Progenitor cell of endocrine pancreas (in vitro differentiated cells): ENCODE results near the gene DOCK1. TPM values are rescaled to one million over a fixed set of nuclear protein-coding genes. Genes with fewer than 3 reads are reported as not detected.

ENCODE experiments used
- DNase-seq: peaks from one replicate; pipeline ENCODE4 v3.0.0; 2021; ENCODE audit warnings: low spot score; ENCODE audit not compliant: unreplicated experiment
- H3K27ac Mint-ChIP-seq: 2 replicates; pipeline ENCODE4 v1.8.0; 2021; ENCODE audit warnings: mild to moderate bottlenecking, moderate library complexity, mixed read lengths
- H3K27me3 Mint-ChIP-seq: 2 replicates; pipeline ENCODE4 v1.8.0; 2021; ENCODE audit warnings: mixed read lengths
- H3K36me3 Mint-ChIP-seq: 2 replicates; pipeline ENCODE4 v1.8.0; 2022; ENCODE audit warnings: mixed read lengths; ENCODE audit not compliant: insufficient read depth
- H3K4me1 Mint-ChIP-seq: 2 replicates; pipeline ENCODE4 v1.8.0; 2021; ENCODE audit warnings: low read depth, mixed read lengths
- H3K4me3 Mint-ChIP-seq: 2 replicates; pipeline ENCODE4 v1.8.0; 2021; ENCODE audit warnings: low read depth, mild to moderate bottlenecking, moderate library complexity, mixed read lengths
- H3K9me3 Mint-ChIP-seq: 2 replicates; pipeline ENCODE4 v1.8.0; 2021; ENCODE audit warnings: low read depth, mixed read lengths
- total RNA-seq: library from RNA; stranded (reverse); gene quantifications from 2 replicates; pipeline ENCODE4 v1.2.1, GENCODE V29; 2021
- TF ChIP-seq, protein P1 (sequence below): fragments of 200-600 bp; sonication (generic); IDR thresholded peaks from one replicate; pipeline ENCODE4 v1.5.0; 2021; ENCODE audit warnings: antibody characterized with exemption, mild to moderate bottlenecking; ENCODE audit not compliant: unreplicated experiment

Gene DOCK1
- total RNA-seq, 1 donor from 2014 or later: 77.8 TPM

- TF ChIP-seq, protein P1, sequence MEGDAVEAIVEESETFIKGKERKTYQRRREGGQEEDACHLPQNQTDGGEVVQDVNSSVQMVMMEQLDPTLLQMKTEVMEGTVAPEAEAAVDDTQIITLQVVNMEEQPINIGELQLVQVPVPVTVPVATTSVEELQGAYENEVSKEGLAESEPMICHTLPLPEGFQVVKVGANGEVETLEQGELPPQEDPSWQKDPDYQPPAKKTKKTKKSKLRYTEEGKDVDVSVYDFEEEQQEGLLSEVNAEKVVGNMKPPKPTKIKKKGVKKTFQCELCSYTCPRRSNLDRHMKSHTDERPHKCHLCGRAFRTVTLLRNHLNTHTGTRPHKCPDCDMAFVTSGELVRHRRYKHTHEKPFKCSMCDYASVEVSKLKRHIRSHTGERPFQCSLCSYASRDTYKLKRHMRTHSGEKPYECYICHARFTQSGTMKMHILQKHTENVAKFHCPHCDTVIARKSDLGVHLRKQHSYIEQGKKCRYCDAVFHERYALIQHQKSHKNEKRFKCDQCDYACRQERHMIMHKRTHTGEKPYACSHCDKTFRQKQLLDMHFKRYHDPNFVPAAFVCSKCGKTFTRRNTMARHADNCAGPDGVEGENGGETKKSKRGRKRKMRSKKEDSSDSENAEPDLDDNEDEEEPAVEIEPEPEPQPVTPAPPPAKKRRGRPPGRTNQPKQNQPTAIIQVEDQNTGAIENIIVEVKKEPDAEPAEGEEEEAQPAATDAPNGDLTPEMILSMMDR: no peak
- H3K27ac Mint-ChIP-seq: no peak overlapping the region
- H3K27me3 Mint-ChIP-seq: peaks cover 47% of the 10 kb centered on the region
- no peak for DNase-seq
- no peaks in the 10 kb centered on the region for H3K36me3 Mint-ChIP-seq
- no peak overlapping the region for H3K4me3 Mint-ChIP-seq
- peaks cover 3% of the 10 kb centered on the region for H3K9me3 Mint-ChIP-seq
- H3K4me1 Mint-ChIP-seq: no peaks in the 10 kb centered on the region
Observed at GRCh38 chr10:127474501-127474900, 569.3 kb downstream of the DOCK1 start.

DNA sequence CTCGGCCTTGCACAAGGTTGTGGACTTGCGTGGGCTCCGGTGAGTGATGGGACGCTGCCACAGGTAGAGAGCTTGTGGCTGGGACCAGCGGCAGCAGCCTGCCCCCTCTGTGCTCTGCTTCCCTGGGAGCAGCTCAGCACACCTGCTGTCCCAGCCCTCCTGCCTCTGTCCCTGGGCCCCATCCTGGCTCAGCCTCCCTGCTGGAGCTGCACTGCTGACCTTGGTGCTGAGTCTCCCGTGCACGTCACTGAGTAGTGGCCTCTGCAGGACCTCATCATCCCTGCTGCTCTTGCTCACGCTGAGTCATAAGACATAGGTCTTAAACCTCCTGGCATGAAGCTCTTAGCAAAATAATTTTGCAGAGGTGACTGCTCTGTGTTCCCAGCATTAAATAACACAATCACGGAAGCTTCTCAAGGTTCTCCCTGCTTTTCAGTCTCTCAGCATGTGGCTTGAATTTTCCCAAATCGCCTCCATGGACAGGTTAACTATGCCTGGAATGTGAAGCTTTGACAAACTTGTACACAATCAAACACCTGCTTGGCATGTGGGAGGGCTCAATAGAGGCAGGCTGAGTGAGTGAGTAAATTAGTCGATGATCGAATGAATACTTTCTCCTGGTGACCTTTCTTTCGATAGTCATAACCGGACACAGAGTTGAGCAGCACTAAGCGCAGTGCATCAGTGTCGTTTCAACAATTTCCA lies 580.1 kb downstream of the DOCK1 start:
- peak overlapping the region; percentile 62 for H3K27ac Mint-ChIP-seq
- H3K27me3 Mint-ChIP-seq: peaks cover 20% of the 10 kb centered on the region
- peaks cover 17% of the 10 kb centered on the region for H3K4me1 Mint-ChIP-seq
- peak; percentile 37 for DNase-seq
- TF ChIP-seq, protein P1: no peak
- H3K36me3 Mint-ChIP-seq: no peaks in the 10 kb centered on the region
- peak overlapping the region; percentile 2 for H3K4me3 Mint-ChIP-seq
- no peaks in the 10 kb centered on the region for H3K9me3 Mint-ChIP-seq

DNA sequence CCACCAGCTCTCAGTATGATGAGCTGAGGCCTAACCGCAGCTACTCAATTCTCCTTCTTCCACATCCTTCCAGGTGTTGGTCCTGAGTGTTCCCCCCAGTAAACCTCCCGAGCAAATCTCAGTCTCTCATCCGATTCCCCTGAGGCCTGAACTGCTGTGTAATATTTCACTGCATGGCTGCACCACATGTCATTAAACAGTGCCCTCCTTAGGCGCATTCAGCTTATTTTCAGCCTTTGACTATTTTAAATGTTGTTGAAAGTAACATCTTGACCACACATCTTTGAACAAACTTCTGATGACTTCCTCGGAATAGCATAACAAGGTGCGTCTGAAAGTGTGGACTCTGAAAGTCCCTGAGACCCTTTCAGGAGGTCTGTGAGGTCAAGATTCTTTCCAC lies 581.1 kb downstream of the DOCK1 start:
- Mint-ChIP-seq H3K4me3 (no peak overlapping the region), H3K36me3 (no peaks in the 10 kb centered on the region), H3K4me1 (peaks cover 17% of the 10 kb centered on the region), H3K27me3 (peaks cover 17% of the 10 kb centered on the region), H3K9me3 (no peaks in the 10 kb centered on the region), H3K27ac (no peak overlapping the region)
- TF ChIP-seq, protein P1: no peak
- no peak for DNase-seq

DNA sequence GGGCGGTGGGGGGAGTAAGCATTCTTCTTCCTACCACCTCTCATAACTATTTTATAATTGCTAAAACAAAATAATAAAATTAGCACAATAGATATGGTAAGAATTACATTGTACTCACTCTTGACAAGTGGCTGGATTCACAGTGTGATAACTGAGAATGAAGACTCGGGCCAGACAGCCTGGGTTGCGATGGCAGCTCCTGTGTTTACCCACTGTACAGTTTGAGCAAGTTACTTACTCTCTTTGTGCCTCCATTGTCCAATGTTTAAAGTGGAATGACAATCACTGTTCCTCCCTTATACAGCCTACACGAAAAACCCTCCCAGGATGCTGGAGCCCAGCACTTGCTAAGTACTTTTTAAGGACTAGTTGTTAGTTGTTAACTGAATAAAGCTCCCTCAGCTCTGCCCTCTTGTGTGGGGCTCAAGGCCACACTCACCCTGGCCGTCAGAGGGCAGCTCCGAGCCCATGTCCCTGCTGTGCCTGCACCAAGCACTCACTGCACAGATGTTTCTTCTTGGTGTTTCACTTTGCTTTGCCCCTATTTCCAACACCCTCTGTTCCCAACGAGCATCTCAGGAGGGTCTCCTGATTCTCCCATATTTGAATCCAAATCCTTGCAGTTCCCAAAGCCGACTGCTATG lies 587.5 kb downstream of the DOCK1 start:
- TF ChIP-seq, protein P1: peak; percentile 34
- H3K4me3 Mint-ChIP-seq: no peak overlapping the region
- no peaks in the 10 kb centered on the region for H3K4me1 Mint-ChIP-seq
- H3K36me3 Mint-ChIP-seq: no peaks in the 10 kb centered on the region
- H3K27ac Mint-ChIP-seq: no peak overlapping the region
- peaks cover 11% of the 10 kb centered on the region for H3K27me3 Mint-ChIP-seq
- H3K9me3 Mint-ChIP-seq: no peaks in the 10 kb centered on the region
- no peak for DNase-seq

- Mint-ChIP-seq H3K27me3 (peaks cover 23% of the 10 kb centered on the region), H3K36me3 (no peaks in the 10 kb centered on the region)
- DNase-seq: no peak
Observed at GRCh38 chr10:127496035-127496434, 590.8 kb downstream of the DOCK1 start.

More at GRCh38 chr10:127496035-127496434, 590.8 kb downstream of the DOCK1 start:
- Mint-ChIP-seq H3K4me1 (no peaks in the 10 kb centered on the region), H3K27ac (no peak overlapping the region), H3K4me3 (no peak overlapping the region), H3K9me3 (no peaks in the 10 kb centered on the region)
- TF ChIP-seq, protein P1: no peak
